GM12873 (cell line): ENCODE measurements around the gene CCL5.

ENCODE experiments used
- CTCF ChIP-seq: IDR thresholded peaks from 2 replicates; pipeline ENCODE4 v1.5.1; 2012; ENCODE audit warnings: low read depth, mild to moderate bottlenecking, moderate library complexity, low read length, control low read depth; ENCODE audit not compliant: insufficient read depth; ENCODE audit errors: missing control alignments

CCL5 gene

GRCh38 chr17:35895636-35896587 lies 15.8 kb upstream of the CCL5 start:
- no peak for TF ChIP-seq CTCF

- TF ChIP-seq CTCF: no peak
These were observed 14.0 kb upstream of the CCL5 start for GRCh38 chr17:35894206-35894605.

GRCh38 chr17:35893751-35894150 lies 13.6 kb upstream of the CCL5 start:
- TF ChIP-seq CTCF: no peak

- TF ChIP-seq CTCF: no peak
These were observed 12.2 kb upstream of the CCL5 start for GRCh38 chr17:35892091-35893035.

GRCh38 chr17:35891269-35891668 lies 11.1 kb upstream of the CCL5 start:
- no peak for TF ChIP-seq CTCF

GRCh38 chr17:35890774-35891155 lies 10.6 kb upstream of the CCL5 start:
- no peak for TF ChIP-seq CTCF
